ENCODE data around the gene ZC3H12A.

ZC3H12A gene
- total RNA-seq: 186 to 391 (median 285) reads per million in 4 donors

DNA sequence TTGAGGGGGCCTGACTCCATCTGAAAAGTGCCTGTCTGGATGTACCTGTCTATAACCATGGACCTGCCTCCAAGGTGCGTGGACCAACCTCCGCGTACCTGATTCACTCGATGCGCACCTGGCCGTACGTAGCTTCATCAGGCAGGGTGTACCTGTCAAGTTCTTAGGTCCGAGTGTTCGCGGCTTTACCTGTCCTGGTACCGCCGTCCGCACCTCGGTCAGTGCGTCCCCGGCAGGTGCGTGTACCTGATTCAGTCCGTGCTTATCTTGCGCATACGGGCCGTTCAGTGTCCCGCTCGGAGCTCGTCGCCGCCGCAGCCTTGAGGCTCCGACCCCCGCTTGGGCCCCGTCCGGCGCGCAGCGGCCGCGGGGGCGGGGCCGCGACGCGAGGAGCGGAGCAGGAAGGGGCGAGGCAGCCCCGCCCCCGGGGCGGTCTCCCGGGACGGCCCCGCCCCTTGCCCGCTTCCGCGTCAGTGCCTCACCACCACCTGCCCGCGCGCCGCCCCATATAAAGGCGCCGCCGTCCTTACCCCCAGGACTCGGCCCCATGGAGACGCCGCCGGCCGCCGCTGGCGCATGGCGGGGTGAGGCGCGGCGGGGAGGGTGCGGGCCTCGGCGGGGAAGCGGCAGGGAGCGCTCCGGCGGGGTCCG is at the start of gene ZC3H12A:
Gene ZC3H12A (plus strand): TSS at position 535 of the 651 bp plus-strand sequence. CDS start 917 bp downstream, outside the sequence.
- peak; percentile 87 to 96 (median 89) for DNase-seq

DNA sequence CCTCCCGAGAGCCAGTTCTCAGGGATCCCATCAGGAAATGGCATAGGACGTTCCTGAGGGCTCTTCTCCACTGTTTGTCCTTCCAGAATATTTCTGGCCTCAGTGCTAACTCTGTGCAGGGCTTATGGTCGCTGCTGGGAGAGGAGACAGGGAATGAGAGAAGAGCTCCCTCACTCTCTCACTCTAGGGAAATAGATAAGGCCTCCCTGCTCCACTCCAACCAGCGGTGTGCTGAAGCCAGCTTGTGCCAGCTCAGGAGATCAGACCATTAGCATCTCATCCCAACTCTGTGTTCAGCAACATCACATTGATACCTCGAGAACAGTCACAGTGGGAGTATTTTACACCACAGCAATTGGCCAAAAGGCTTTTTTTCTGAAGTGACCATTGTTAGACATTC is 49.2 kb upstream of the ZC3H12A start:
- no peak for DNase-seq

DNA sequence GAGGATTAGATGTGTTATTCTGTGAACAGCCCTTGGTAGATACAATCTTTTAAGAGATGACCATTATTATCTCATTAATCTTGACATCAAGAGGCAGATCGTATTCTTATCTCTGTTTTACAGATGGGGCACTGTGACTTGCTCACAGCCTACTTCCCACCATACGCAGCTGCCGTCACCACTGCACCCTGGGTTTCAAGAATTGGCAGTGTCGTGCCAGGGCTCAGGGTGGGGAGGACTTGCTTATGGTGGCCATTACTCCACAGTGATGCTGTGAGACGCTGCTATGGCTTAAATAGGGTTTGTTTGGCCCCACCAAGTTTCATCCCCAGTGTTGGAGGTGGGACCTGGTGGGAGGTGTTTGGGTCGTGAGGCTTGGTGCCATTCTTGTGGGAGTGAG is 45.4 kb upstream of the ZC3H12A start:
- no peak for DNase-seq

DNA sequence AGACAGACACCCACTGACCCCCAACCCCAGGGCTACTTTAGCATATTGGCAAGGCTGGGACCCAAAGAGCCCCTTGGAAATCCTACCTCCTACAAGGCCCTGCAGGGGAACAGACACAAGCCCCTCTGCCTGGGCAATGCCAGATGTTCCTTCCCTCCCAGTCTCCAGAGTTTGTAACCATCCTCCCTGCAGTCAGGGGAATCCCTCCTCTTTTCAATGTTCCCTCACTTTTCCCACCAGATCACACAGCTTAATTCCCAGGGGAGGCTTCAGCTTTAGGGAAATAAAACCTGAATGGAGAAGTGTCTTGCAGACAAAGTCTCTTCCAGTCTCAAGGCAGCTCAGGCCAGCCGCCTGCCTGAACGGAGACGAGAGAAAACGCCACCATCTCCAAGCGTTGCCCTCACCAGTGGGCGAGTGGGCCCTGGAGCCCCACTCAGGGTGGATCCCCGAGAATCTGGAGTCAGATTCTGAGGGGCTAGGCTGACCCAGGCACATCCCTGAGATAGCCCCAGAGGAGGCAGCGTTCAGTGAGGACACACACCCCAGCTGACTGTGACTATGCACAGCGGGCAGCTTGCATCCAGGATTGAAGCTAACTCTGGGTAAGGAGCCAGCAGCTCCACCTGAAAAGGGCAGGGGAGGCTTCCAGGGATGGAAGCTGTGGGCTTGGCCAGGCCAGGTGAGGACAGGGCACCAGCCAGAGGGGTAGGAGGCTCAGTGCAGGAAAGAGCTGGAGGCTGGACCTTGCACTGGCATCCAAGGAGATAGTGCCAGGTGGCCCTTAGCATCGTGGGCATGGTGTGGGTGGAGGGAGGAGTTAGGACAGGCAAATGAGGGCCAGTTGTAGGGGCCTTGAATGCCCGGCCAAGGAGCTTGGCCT is 44.0 kb upstream of the ZC3H12A start:
- no peak for DNase-seq

DNA sequence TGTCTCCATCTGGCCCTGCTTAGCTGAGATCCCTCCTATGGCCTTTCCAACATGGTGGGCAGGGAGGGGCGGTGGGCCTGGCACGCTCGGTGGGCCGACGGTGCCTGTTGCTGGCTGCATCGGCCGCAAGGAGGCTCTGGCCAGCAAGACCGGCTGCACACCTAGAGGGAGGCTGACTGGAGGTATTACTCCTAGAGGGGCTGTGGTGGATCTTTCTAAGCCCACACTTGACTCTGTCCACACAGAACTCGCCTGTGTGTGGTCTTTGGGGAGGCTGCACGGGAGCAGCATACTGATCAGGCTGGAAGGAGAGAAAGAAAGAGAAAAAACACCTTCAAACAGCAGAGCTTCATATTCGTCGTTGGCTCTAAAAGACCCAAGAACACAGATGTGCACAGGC is 41.7 kb upstream of the ZC3H12A start:
- DNase-seq: no peak

DNA sequence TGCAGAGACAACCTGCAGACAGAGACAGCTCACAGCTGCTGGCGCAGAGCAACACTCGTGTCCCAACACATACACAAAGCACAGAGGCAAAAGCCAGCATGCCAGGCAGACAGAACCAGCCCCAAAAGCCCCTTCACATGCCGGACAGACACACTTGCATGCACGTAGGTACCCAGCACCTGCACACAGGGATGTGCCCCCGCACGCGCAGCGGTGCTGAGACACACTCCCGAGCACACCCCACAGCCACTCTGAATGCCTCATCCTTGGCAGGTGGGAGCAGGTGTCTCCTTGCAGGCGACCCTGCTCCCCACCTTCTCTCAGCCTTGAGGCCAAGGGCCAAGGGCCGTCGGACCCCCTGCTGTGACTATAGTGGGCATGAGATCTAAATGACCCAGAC is 41.2 kb upstream of the ZC3H12A start:
- no peak for DNase-seq

DNA sequence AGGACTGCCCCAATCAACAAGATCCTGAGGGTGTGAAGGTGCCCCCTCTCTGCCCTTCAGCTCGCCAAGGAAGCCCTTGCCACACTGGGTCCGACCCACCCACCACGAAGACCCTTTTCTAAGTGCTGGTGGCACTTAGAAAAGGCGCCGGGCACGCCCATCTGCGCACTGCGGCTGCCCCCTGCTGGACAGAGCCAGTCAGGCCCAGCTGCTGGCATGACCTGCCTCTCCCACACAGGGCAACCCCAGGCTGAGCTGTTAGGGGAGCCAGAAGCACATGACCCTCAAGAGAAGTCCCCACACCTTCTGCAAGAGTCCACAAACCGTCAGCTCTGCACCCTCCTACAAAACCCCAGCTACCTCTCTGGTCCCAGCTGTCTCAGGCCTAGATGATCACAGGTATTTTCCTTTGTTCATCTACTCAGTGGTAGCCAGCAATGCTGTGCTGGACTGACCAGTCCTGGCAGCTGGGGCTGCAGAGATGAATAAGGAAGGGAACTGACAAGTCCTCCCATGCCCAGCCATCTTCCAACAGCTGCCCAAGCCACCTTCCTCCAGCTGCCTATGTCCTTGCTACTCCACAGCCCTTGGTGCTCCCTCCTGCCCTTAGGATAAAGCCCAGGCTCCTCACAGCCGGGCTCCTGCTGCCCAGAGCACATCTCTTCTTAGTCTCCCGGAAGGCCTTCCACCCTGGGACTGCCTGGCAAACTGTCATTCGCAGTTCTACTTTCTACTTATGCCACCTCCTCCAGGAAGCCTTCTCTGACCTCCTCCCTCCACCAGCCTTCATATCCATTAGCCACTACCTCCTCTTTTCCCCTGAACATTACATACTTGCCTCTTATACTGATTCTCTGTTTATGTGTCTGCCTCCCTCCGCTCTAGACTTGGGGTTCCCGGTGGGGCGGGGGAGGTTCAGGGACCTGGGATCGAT is 39.8 kb upstream of the ZC3H12A start:
- peak; percentile 29 to 58 (median 48) for DNase-seq

DNA sequence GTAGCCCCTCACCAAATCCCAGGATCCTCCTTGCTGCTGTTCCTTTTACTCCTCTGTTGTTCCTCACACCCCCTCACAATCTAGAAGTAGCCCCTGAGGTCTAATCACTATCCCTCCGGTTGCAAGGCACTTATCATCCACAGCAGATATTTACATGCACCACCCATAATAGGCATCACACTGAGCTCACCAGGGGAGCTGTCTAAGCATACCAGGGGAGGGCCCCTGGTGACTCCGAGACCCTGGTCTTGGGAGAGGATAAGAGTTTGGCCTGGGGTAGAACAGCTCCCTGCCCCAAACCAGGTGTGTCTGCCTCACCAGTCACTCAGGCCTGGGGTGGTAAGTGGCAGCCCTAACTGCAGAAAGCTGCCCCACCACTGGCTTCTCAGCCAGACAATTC is 37.3 kb upstream of the ZC3H12A start:
- no peak for DNase-seq

DNA sequence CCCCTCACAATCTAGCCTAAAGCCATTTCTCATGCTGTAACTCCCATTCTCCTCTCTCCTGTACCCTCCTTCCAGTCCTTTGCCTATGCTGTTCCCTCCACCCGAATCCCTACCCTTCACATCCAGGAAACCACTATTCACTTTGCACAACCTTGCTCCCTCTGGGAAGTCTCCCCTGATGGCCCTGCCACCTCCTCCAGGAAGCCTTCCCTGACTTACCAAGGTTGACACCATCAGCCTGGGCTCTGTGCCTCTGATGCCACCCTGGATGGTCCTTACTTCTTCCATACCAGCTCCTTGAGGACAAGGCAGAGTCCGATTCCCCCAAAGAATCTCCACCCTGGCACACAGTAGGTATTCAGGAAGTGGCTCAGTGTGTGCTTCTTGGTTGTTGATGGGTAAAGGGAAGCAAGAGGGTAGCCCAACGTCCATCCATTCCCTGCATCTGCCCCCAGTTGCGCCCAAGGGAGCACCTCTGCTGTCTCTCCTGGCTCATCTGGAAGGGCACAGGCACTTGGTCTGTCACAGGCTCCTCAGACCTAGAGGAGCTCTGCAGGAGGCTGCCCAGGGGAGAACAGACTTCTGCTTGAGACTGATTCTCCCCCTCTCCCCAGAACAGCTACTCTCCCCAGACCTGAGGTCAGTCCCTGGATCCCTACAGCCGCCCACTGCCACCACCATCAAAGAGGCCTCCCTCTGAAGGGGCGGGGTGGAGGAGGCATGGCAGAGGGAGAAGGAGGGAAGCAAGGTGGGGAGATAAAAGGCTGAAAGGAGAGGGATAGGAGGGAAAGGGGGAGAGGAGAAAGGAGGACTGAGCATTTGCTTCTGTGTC is 36.1 kb upstream of the ZC3H12A start:
- DNase-seq: no peak

DNA sequence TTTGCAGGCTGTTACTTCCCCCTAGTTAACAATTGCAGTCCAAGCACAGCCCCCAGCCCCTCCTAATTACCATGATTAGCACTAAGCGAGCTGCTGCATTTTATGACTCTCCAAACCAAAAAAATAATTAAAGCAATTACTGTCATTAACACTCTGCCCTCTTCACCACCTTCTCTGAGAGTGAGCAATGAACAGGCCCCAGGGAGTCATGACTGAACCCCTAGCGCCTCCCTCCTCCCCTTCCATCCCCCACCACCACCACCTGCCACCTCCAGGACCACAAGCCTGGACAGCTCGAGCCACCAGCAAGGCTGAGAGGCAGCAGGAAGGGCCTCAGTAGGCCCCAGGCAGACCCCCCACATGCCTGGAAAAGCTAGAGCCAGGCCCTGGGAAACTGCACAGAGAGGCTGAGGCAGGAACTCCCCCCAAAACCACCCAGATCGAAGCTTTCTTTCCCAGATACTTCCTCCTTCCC is 35.5 kb upstream of the ZC3H12A start:
- DNase-seq: no peak

DNA sequence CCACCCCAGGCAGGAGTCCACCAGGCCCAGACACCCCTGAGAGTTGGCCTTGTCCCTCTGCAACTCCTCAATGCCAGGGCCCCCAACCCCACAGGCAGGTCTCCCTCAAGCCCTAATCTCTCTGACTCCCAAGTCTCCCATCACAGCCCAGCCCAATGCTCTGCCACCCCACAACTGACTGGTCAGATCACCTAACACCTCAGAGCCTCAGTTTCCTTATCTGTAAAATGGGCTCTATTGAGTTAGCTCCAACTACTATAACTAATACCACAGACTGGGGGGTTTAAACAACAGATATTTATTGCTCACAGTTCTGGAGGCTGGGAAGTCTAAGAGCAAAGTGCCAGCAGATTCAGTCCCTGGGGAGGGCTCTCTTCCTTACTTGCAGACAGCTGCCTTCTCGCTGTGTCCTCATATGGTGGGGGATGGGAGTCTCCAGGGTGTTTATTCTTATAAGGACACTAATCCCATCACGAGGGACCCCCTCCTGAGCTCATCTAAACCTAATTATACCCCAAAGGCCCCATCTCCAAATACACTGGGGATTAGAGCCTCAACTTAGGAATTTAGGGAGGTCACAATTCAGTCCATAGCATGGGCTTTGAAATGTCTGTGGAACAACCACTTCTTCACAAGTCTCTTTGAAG is 34.9 kb upstream of the ZC3H12A start:
- no peak for DNase-seq

DNA sequence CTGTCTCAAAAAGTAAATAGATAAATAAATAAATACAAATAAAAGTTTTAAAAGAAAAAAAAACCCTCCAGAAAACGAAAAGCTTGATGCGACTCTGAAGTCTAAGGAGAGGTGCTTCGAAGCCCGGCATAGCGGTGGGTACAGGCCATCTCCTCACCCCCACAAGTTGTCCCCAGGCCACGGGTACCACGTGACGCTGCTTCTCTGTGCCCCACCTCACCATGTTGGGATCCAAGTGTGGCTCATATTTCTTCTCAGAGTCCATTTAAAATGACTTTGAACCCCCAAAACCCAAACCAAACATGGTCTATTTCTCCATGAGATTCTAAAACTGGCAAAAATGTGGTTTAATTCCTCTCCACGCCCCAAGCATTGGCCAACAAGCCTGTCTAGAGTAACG is 32.9 kb upstream of the ZC3H12A start:
- no peak for DNase-seq

DNA sequence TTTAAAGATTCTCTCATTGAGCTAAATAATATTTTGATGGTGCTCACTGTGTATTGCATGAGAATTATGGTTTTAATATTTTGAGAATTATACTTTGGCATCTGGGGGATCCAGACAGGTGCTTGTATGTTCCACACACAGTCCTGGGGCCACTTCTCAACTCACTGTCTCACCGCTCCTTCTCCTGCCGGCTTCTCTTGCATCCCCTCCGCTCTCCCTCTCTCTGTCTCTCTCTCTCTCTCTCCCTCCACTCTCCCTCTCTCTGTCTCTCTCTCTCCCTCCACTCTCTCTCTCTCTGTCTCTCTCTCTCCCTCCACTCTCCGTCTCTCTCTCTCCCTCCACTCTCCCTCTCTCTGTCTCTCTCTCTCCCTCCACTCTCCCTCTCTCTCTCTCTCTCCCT is 32.2 kb upstream of the ZC3H12A start:
- no peak for DNase-seq

DNA sequence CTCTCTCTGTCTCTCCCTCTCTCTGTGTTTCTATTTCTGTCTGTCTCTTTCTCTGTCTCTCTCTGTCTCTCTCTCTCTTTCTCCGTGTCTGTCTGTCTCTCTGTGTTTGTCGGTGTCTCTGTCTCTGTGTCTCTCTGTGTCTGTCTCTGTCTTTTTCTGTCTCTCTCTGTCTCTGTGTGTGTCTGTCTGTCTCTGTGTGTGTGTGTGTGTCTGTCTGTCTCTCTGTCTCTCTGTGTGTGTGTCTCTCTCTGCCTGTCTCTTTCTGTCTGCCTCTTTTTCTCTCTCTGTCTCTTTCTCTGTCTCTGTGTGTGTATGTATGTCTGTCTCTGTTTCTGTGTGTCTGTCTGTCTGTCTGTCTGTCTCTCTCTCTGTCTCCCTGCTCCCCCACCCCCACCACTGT is 31.7 kb upstream of the ZC3H12A start:
- DNase-seq: no peak

DNA sequence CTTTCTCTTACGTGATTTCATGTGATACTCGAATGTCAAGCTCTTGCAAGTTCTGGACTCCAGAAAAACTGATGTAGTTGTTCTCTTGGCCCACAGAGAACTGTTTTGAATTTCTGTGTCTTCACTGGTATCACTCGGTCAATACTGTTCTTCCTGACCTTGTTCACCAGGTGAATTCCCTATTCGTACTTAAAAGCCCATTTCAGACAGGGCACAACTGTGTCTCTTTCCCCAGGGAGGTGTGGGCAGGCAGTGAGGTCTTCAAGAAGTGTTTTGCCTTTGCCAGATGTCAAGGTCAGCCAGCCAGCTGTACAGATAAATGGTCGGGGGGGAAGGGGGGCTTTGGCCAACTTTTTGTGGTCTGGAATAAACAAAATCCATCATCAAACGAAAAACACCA is 27.5 kb upstream of the ZC3H12A start:
- DNase-seq: no peak

DNA sequence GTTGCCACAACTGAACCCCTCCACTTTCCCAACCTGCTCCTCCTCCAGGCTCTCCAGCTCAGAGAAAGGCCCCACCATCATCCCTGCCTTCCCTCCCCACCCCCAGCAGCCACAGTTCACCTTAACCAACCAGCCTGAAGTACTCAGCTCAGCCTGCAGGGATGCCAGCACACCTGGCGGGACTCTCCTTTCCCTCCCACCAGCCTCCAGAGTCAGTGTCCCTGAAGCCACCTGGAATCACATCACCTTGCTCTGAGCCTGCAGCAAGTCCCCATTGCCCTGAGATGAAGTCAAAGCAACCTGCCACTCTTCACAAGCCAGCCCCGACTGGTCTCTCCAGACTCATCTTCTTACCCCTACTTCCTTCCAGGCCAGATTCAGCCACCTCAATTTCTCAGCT is 26.2 kb upstream of the ZC3H12A start:
- no peak for DNase-seq

DNA sequence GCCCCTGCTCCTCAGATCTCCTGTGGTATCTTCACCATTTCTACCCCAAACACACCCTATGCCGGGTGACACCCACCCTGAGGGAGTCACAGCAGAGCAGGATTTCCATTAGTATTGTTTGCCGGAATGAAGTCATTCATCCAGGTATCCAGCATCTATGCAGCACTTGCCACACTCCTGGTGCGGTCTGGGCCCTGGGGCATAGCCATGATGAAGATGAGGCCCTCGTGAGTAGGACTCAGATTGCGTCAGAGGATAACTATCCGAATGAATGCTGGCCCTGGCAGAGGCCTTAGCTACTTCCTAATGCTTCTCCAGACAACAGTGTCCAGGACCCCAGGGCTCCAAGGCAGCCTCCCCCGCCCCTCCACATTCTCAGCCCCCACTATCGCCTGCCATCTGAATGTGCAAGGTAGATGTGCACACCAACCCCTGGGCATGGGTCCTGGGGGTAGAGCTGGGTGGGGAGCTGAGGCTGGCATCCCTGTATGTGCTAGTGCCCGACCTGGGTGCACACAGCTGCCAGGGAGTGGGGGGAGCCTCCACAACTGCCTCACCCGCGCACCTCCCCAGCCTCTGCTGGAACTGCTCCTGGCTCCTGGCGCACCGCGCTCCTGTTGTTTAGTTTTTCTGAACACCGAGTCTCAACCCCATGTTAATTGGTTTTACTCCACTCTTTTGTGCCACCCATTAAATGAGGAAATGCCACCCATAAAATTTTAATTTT is 25.5 kb upstream of the ZC3H12A start:
- no peak for DNase-seq

DNA sequence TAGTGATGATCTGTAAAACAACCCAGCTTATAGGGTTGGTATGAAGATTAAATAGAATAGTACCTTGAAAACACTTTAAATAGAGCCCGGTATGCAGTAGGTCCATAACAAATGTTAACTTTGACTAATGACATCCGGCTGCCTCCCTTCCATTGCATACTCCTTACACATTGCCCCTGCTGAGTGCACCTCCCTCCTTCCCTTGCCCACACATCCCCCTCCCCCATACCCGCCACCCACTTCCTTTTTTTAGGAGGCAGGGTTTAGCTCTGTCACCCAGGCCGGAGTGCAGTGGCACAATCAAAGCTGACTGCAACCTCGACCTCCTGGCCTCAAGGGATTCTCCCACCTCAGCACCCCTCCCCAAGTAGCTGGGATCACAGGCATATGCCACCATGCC is 24.4 kb upstream of the ZC3H12A start:
- peak in 1 of 5 donors; percentile 33 for DNase-seq

DNA sequence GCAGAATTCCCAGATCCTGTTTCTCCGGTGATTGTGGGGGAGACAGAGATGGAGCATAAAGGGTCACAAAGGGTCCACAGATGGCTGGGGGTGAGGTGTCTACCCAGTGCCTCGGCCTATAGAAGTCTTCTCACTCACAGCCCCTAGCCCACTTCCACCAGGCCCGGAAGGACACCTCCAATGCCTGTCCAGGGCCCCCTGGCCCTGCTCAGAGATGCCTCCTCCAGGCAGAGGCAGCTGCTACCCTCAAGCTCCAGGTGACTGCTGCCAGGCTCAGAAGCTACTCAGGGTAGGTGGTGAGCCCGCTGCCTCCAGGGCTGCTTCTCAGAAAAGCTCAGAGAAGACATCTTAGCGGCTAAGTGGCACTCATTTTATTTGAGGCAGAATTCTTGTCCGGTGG is 22.0 kb upstream of the ZC3H12A start:
- no peak for DNase-seq

DNA sequence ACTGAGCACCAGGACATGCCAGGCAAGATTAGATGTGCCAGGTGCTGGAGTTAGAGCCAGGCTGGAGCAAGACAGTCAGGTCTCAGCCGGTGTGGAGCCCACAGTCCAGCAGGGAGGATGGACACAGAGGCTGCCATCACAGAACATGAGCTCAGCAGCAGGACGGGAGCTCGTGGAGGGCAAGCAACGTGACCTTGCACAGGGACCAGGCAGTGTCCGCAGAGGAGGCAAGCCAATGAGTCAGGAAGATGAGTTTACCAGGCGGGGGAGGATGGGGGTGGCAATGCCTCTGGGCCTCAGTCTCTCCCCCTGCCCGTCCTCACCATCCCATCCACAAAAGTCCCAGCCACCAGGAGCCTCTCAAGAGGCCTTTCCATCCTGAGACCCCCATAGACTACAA is 20.7 kb upstream of the ZC3H12A start:
- no peak for DNase-seq

DNA sequence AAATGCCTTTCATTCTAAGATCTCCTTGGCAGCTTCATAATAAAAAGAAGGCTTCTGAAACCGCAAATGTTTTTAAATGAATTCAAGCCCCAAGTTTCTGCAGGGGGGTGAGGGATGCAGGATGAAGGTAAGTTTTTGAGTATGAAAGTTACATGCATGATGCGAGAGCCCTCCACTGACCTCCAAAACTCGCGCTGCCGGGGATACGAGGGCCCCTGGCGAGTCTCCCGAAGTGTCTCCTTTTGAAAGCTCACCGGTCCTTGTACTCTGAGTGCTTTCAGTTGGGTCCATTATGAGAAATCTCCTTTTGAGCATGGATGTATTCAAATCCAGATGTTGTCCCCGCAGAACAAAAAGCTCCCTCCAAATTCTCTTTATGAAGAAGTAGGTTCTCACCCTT is 18.9 kb upstream of the ZC3H12A start:
- DNase-seq: no peak
